ENCODE data around the gene CDC42EP3. TPM values are rescaled to one million over a fixed set of nuclear protein-coding genes. Genes with fewer than 3 reads are reported as not detected.

The CDC42EP3 gene
- total and polyA plus RNA-seq, 2 experiments from 2014 or later: 31.4 TPM

GRCh38 chr2:37658682-37659081 lies 12.8 kb downstream of the CDC42EP3 start:
- H3K27ac ChIP-seq (ENCODE audit: low read depth): no peak overlapping the region
- Mint-ChIP-seq H3K36me3 (ENCODE audit: low read depth) (peaks cover 20% of the 10 kb centered on the region), H3K9me3 (no peaks in the 10 kb centered on the region), H3K27ac (peak overlapping the region; percentile 9), H3K4me1 (peaks cover 82% of the 10 kb centered on the region), H3K27me3 (ENCODE audit: insufficient read depth, low read depth, poor library complexity) (peaks cover 7% of the 10 kb centered on the region), H3K4me3 (peak overlapping the region; percentile 25; the same call in 2 of the 3 replicates)
- ATAC-seq (no peak), DNase-seq (ENCODE audit: low spot score) (no peak)
- no peak overlapping the region for H3K4me3 ChIP-seq
- peaks cover 13% of the 10 kb centered on the region for H4K20me1 ChIP-seq (replicated peaks; ENCODE audit: insufficient read depth)
- H3K9me2 ChIP-seq (ENCODE audit: insufficient read depth): no peaks in the 10 kb centered on the region
- TF ChIP-seq REST (IDR thresholded peaks at IDR 0.05; ENCODE audit: unreplicated experiment) (no peak), CREB1 (CRISPR knock-in tag; IDR thresholded peaks at IDR 0.05; ENCODE audit: low read depth) (no peak), EZH2phosphoT487 (IDR thresholded peaks at IDR 0.05; ENCODE audit: unreplicated experiment) (no peak), STAT1 (IDR thresholded peaks at IDR 0.05; ENCODE audit: unreplicated experiment) (no peak), ETS1 (IDR thresholded peaks at IDR 0.05) (no peak), ZNF462 (CRISPR knock-in tag; IDR thresholded peaks at IDR 0.05) (no peak), JUNB (IDR thresholded peaks at IDR 0.05; ENCODE audit: unreplicated experiment) (no peak), POLR2AphosphoS5 (IDR thresholded peaks at IDR 0.05; ENCODE audit: low read depth) (no peak), CTCF (conservative IDR thresholded peaks at IDR 0.05; ENCODE audit: low read depth in 2 of 2) (no peak), EZH2 (IDR thresholded peaks at IDR 0.05; ENCODE audit: low read depth, unreplicated experiment) (no peak), ZNF331 (CRISPR knock-in tag; IDR thresholded peaks at IDR 0.05; ENCODE audit: low read depth) (no peak), ZNF114 (CRISPR knock-in tag; IDR thresholded peaks at IDR 0.05) (no peak), NANOG (IDR thresholded peaks at IDR 0.05; ENCODE audit: borderline replicate concordance) (no peak)
- H3K36me3 ChIP-seq (ENCODE audit: insufficient read depth): no peaks in the 10 kb centered on the region
- peak overlapping the region; percentile 37 for H3K4me2 ChIP-seq
- H2AFZ ChIP-seq: no peak overlapping the region
- peaks cover 73% of the 10 kb centered on the region for H3K79me2 ChIP-seq (replicated peaks; ENCODE audit: insufficient read depth)
- H3K27me3 ChIP-seq (ENCODE audit: insufficient read depth): peaks cover 10% of the 10 kb centered on the region
- H3K4me1 ChIP-seq (ENCODE audit: insufficient read depth): peaks cover 84% of the 10 kb centered on the region
- H3F3A ChIP-seq (replicated peaks; ENCODE audit: low read depth): peaks cover 11% of the 10 kb centered on the region
